ENCODE results near the gene DOCK4. TPM values are rescaled to one million over a fixed set of nuclear protein-coding genes. Genes with fewer than 3 reads are reported as not detected.

DOCK4 gene
- total RNA-seq, 1 donor from 2014 or later = 60.3 TPM

GRCh38 chr7:111903016-111903415, 303.2 kb downstream of the DOCK4 start:
- no peak overlapping the region for H3K27ac Mint-ChIP-seq (ENCODE audit: unreplicated experiment)

GRCh38 chr7:111900283-111900682, 305.9 kb downstream of the DOCK4 start:
- Mint-ChIP-seq H3K4me1 (ENCODE audit: low read depth, unreplicated experiment) (peaks cover 3% of the 10 kb centered on the region), H3K27ac (ENCODE audit: unreplicated experiment) (no peak overlapping the region), H3K9me3 (ENCODE audit: unreplicated experiment) (no peaks in the 10 kb centered on the region), H3K36me3 (ENCODE audit: unreplicated experiment) (no peaks in the 10 kb centered on the region), H3K27me3 (ENCODE audit: unreplicated experiment) (no peaks in the 10 kb centered on the region), H3K4me3 (ENCODE audit: unreplicated experiment) (no peak overlapping the region)
- DNase-seq = no peak
- no peak for TF ChIP-seq CTCF (IDR thresholded peaks at IDR 0.05; ENCODE audit: partially characterized antibody, unreplicated experiment)

More at GRCh38 chr7:111903016-111903415, 303.2 kb downstream of the DOCK4 start:
- Mint-ChIP-seq H3K4me3 (ENCODE audit: unreplicated experiment) (no peak overlapping the region), H3K4me1 (ENCODE audit: low read depth, unreplicated experiment) (no peaks in the 10 kb centered on the region), H3K36me3 (ENCODE audit: unreplicated experiment) (peaks cover 5% of the 10 kb centered on the region), H3K9me3 (ENCODE audit: unreplicated experiment) (no peaks in the 10 kb centered on the region), H3K27me3 (ENCODE audit: unreplicated experiment) (no peaks in the 10 kb centered on the region)
- TF ChIP-seq CTCF (IDR thresholded peaks at IDR 0.05; ENCODE audit: partially characterized antibody, unreplicated experiment) = no peak
- no peak for DNase-seq

GRCh38 chr7:111895049-111895448, 311.1 kb downstream of the DOCK4 start:
- no peaks in the 10 kb centered on the region for H3K9me3 Mint-ChIP-seq (ENCODE audit: unreplicated experiment)

GRCh38 chr7:111894518-111894917, 311.7 kb downstream of the DOCK4 start:
- Mint-ChIP-seq H3K27ac (ENCODE audit: unreplicated experiment) (no peak overlapping the region), H3K9me3 (ENCODE audit: unreplicated experiment) (no peaks in the 10 kb centered on the region)

More at GRCh38 chr7:111895049-111895448, 311.1 kb downstream of the DOCK4 start:
- Mint-ChIP-seq H3K27ac (ENCODE audit: unreplicated experiment) (no peak overlapping the region), H3K27me3 (ENCODE audit: unreplicated experiment) (no peaks in the 10 kb centered on the region), H3K36me3 (ENCODE audit: unreplicated experiment) (no peaks in the 10 kb centered on the region), H3K4me1 (ENCODE audit: low read depth, unreplicated experiment) (peaks cover 3% of the 10 kb centered on the region), H3K4me3 (ENCODE audit: unreplicated experiment) (no peak overlapping the region)
- DNase-seq = no peak
- TF ChIP-seq CTCF (IDR thresholded peaks at IDR 0.05; ENCODE audit: partially characterized antibody, unreplicated experiment) = no peak

GRCh38 chr7:111893190-111893589, 313.0 kb downstream of the DOCK4 start:
- no peaks in the 10 kb centered on the region for H3K36me3 Mint-ChIP-seq (ENCODE audit: unreplicated experiment)
- H3K9me3 Mint-ChIP-seq (ENCODE audit: unreplicated experiment) = no peaks in the 10 kb centered on the region

More at GRCh38 chr7:111894518-111894917, 311.7 kb downstream of the DOCK4 start:
- Mint-ChIP-seq H3K4me3 (ENCODE audit: unreplicated experiment) (no peak overlapping the region), H3K4me1 (ENCODE audit: low read depth, unreplicated experiment) (peaks cover 3% of the 10 kb centered on the region), H3K36me3 (ENCODE audit: unreplicated experiment) (no peaks in the 10 kb centered on the region), H3K27me3 (ENCODE audit: unreplicated experiment) (no peaks in the 10 kb centered on the region)
- no peak for DNase-seq
- no peak for TF ChIP-seq CTCF (IDR thresholded peaks at IDR 0.05; ENCODE audit: partially characterized antibody, unreplicated experiment)

More at GRCh38 chr7:111893190-111893589, 313.0 kb downstream of the DOCK4 start:
- H3K4me1 Mint-ChIP-seq (ENCODE audit: low read depth, unreplicated experiment) = peaks cover 3% of the 10 kb centered on the region
- DNase-seq = no peak
- no peaks in the 10 kb centered on the region for H3K27me3 Mint-ChIP-seq (ENCODE audit: unreplicated experiment)
- no peak for TF ChIP-seq CTCF (IDR thresholded peaks at IDR 0.05; ENCODE audit: partially characterized antibody, unreplicated experiment)
- no peak overlapping the region for H3K4me3 Mint-ChIP-seq (ENCODE audit: unreplicated experiment)
- H3K27ac Mint-ChIP-seq (ENCODE audit: unreplicated experiment) = no peak overlapping the region
